Panc1 (cell line): ENCODE results near the gene MTX1. TPM values are rescaled to one million over a fixed set of nuclear protein-coding genes. Genes with fewer than 3 reads are reported as not detected.

ENCODE experiments used
- ATAC-seq: fragments of 200-7000 bp; cut with Tn5 transposase; 2 replicates; pipeline ENCODE4 v1.9.1; 2020; ENCODE audit warnings: mild to moderate bottlenecking, moderate library complexity
- BruUV-seq: library from RNA; stranded (reverse); fragments of 400-500 nt; replicated peaks from 2 replicates; lab custom pipeline; 2021; lab: Mats Ljungman, UMichigan
- CTCF ChIA-PET: fragments of 300-600 bp; sonication (Branson Sonifier 250); formaldehyde crosslinking; loops from one replicate; lab custom pipeline; 2022; ENCODE audit warnings: antibody characterized with exemption; lab: Charles Lee
- POLR2A ChIA-PET: fragments of 300-600 bp; sonication (Branson Sonifier 250); formaldehyde crosslinking; loops from one replicate; lab custom pipeline; 2022; ENCODE audit warnings: antibody characterized with exemption; lab: Charles Lee
- DNase-seq: peaks from one replicate; pipeline ENCODE4 v3.0.0-alpha.2; 2010; ENCODE audit warnings: low read depth, low spot score
- H3K27ac ChIP-seq: 2 replicates; pipeline ENCODE4 v1.5.1; 2011; ENCODE audit warnings: mild to moderate bottlenecking, low read length, inconsistent platforms
- H3K27me3 ChIP-seq: fragments of 200-500 bp; sonication (Bioruptor generic); 2 replicates; pipeline ENCODE4 v1.6.0; 2014; ENCODE audit warnings: low read length, inconsistent platforms; ENCODE audit not compliant: control insufficient read depth, insufficient read depth
- H3K36me3 ChIP-seq: fragments of 200-500 bp; sonication (Bioruptor generic); 2 replicates; pipeline ENCODE4 v1.5.1; 2014; ENCODE audit warnings: inconsistent platforms, mild to moderate bottlenecking, low read length, moderate library complexity; ENCODE audit not compliant: control insufficient read depth, insufficient read depth
- H3K4me1 ChIP-seq: 2 replicates; pipeline ENCODE4 v1.5.1; 2011; ENCODE audit warnings: inconsistent platforms, mild to moderate bottlenecking, low read length, moderate library complexity; ENCODE audit not compliant: control insufficient read depth, insufficient read depth
- H3K4me3 ChIP-seq, 2 experiments: 2 replicates each; pipeline ENCODE4 v1.5.1; 2011 to 2012; ENCODE audit warnings: low read depth in 2 of 2, low read length in 2 of 2, mild to moderate bottlenecking in 2 of 2, inconsistent platforms in 1 of 2, moderate library complexity in 1 of 2
- H3K9me3 ChIP-seq: fragments of 200-500 bp; sonication (Bioruptor generic); 2 replicates; pipeline ENCODE4 v1.5.1; 2014; ENCODE audit warnings: low read depth, mild to moderate bottlenecking, inconsistent platforms, low read length, moderate library complexity; ENCODE audit not compliant: control insufficient read depth, insufficient read depth
- POLR2AphosphoS5 ChIP-seq: IDR thresholded peaks from 2 replicates; pipeline ENCODE4 v1.6.1; 2012; ENCODE audit warnings: mild to moderate bottlenecking, low read depth, low read length, moderate library complexity
- SIN3A ChIP-seq: IDR thresholded peaks from 2 replicates; pipeline ENCODE4 v1.6.1; 2012; ENCODE audit warnings: low read depth, mild to moderate bottlenecking, low read length, moderate library complexity, borderline replicate concordance; ENCODE audit not compliant: insufficient read depth
- TCF7L2 ChIP-seq: IDR thresholded peaks from 2 replicates; pipeline ENCODE4 v1.6.1; 2011; ENCODE audit warnings: mild to moderate bottlenecking, low read depth, low read length, inconsistent platforms
- in situ Hi-C: cut with HindIII; loops from 2 replicates; pipeline ENCODE4 v1.10.0; 2016; ENCODE audit warnings: low sequenced_read_pairs, low pct_unique_long_range_greater_than_20kb
- intact Hi-C: fragments of 100-400 bp; cut with micrococcal nuclease; formaldehyde crosslinking; loops from one replicate; pipeline ENCODE4 v1.10.0; 2022; ENCODE audit not compliant: unreplicated experiment
- total RNA-seq: library from RNA; stranded (reverse); gene quantifications from one replicate; pipeline ENCODE4 v1.2.1, GENCODE V29; 2021; ENCODE audit not compliant: unreplicated experiment
- TF ChIP-seq, protein P1 (sequence below), 2 experiments: IDR thresholded peaks; 2 replicates each; pipeline ENCODE4 v1.6.1; 2011 to 2012; ENCODE audit warnings: low read depth in 2 of 2, control low read depth in 1 of 2, low read length in 1 of 2, mild to moderate bottlenecking in 1 of 2, moderate library complexity in 1 of 2; ENCODE audit not compliant: insufficient read depth in 1 of 2
- TF ChIP-seq, protein P2 (sequence below): fragments of 450-650 bp; IDR thresholded peaks from 2 replicates; pipeline ENCODE4 v1.5.1; 2017; ENCODE audit warnings: mild to moderate bottlenecking

MTX1 gene
- total RNA-seq, 1 experiment from 2014 or later, result 53.6 TPM

DNA sequence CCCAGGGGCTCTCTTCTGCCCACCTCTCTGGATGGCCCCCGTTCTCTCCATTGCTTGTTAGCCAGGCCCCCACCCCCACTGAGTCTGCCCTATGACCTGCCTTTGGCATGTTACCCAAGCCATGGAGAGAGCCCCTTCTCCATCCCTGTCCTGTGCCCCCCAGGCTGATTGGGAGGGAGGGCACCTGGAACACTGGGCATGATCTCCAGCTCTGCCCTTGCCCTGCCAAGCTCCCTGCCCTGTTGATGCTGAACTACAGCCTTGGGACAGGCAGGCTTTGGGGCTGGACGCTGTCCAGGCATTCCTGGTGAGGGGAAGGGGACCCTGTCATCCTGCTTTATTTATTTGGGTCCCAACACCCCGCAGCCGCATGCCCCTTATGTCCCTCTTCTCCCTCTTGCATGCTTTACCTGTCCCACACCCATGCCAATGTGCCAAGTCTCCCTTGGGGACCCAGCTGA, 24.1 kb upstream of the MTX1 start:
- no TSS peak for BruUV-seq
- POLR2A ChIA-PET, result interaction anchor here (0.6 kb wide), 1 partner anchor 99 kb away, joined by 3 read pairs; no protein-coding TSS in a partner anchor
- intact Hi-C loops, result no loop called here

DNA sequence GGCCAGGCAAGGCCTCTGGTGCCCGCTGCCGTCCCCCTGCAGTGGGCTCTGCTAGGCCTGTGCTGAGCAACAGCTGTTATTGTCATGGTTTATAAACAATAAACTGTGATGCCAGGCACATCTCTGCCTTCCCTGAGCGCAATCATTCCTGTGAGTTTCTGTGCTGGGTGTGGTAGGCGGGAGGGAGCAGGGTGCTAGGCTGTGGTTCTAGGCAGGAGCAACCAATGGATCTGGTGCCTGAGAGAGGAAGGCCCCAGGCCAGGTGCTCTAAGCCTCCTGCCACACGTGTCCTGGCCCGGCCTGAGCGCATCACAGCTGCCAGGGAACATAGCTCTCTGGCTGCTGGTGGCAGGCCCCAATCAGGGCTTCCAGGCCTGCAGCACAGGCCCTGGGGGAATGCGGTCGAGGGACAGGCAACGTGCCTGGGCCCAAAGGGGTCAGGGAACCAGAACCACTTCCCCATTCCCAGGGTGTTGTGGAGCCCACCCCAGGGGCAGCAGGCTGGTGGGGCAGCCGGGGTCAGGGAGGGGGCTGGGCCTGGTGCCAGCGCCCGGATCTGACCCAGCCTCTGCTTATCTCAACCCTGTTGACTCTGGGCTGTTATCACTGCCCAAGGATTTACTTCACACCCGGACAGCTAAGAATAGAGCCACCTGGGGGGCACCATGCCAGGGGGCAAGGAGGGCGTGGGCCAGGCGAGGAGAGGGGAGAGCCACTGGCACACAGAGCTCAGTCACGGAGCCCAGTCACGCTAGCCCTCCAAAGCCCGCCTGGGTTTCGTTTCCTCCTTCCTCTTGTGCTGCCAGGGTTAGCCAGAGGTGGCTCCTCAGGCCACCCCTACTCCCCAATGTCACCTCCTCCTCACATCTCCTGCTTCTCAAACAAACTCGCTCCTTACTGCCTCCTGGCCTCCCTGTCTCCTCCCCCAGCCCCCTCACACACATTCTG, 23.4 kb upstream of the MTX1 start:
- ChIA-PET CTCF (no interaction called here), POLR2A (interaction anchor here (0.6 to 1.1 kb wide), 2 partner anchors 10 to 99 kb away, joined by 3 to 4 read pairs; no protein-coding TSS in a partner anchor)
- Histone ChIP-seq H3K4me1 (peaks cover 2% of the 10 kb centered on the region), H3K36me3 (no peaks in the 10 kb centered on the region), H3K27me3 (no peaks in the 10 kb centered on the region), H3K9me3 (no peaks in the 10 kb centered on the region), H3K27ac (no peak overlapping the region), H3K4me3 (no peak overlapping the region)
- ATAC-seq (0 out of 2 replicates have a peak, but pooled peaks have one; percentile 25), DNase-seq (no peak)
- BruUV-seq, result no TSS peak
- TF ChIP-seq TCF7L2 (no peak), SIN3A (no peak), POLR2AphosphoS5 (no peak)
- TF ChIP-seq, protein P1, sequence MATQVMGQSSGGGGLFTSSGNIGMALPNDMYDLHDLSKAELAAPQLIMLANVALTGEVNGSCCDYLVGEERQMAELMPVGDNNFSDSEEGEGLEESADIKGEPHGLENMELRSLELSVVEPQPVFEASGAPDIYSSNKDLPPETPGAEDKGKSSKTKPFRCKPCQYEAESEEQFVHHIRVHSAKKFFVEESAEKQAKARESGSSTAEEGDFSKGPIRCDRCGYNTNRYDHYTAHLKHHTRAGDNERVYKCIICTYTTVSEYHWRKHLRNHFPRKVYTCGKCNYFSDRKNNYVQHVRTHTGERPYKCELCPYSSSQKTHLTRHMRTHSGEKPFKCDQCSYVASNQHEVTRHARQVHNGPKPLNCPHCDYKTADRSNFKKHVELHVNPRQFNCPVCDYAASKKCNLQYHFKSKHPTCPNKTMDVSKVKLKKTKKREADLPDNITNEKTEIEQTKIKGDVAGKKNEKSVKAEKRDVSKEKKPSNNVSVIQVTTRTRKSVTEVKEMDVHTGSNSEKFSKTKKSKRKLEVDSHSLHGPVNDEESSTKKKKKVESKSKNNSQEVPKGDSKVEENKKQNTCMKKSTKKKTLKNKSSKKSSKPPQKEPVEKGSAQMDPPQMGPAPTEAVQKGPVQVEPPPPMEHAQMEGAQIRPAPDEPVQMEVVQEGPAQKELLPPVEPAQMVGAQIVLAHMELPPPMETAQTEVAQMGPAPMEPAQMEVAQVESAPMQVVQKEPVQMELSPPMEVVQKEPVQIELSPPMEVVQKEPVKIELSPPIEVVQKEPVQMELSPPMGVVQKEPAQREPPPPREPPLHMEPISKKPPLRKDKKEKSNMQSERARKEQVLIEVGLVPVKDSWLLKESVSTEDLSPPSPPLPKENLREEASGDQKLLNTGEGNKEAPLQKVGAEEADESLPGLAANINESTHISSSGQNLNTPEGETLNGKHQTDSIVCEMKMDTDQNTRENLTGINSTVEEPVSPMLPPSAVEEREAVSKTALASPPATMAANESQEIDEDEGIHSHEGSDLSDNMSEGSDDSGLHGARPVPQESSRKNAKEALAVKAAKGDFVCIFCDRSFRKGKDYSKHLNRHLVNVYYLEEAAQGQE (IDR thresholded peaks at IDR 0.05; ENCODE audit: insufficient read depth in 1 of 2, low read depth in 2 of 2, low read length in 1 of 2), result no peak
- TF ChIP-seq, protein P2, sequence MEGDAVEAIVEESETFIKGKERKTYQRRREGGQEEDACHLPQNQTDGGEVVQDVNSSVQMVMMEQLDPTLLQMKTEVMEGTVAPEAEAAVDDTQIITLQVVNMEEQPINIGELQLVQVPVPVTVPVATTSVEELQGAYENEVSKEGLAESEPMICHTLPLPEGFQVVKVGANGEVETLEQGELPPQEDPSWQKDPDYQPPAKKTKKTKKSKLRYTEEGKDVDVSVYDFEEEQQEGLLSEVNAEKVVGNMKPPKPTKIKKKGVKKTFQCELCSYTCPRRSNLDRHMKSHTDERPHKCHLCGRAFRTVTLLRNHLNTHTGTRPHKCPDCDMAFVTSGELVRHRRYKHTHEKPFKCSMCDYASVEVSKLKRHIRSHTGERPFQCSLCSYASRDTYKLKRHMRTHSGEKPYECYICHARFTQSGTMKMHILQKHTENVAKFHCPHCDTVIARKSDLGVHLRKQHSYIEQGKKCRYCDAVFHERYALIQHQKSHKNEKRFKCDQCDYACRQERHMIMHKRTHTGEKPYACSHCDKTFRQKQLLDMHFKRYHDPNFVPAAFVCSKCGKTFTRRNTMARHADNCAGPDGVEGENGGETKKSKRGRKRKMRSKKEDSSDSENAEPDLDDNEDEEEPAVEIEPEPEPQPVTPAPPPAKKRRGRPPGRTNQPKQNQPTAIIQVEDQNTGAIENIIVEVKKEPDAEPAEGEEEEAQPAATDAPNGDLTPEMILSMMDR, result no peak
- intact Hi-C loops, result no loop called here
- in situ Hi-C loops, result no loop called here

More for the DNA sequence above, 24.1 kb upstream of the MTX1 start:
- Histone ChIP-seq H3K4me1 (peaks cover 2% of the 10 kb centered on the region), H3K27me3 (no peaks in the 10 kb centered on the region), H3K9me3 (no peaks in the 10 kb centered on the region), H3K27ac (no peak overlapping the region), H3K4me3 (no peak overlapping the region), H3K36me3 (no peaks in the 10 kb centered on the region)
- CTCF ChIA-PET, result no interaction called here
- in situ Hi-C loops, result no loop called here
- TF ChIP-seq, protein P2, result no peak
- no peak for TF ChIP-seq SIN3A
- DNase-seq (no peak), ATAC-seq (no peak)
